H1 (cell line): ENCODE data around the gene EPHA3. TPM values are rescaled to one million over a fixed set of nuclear protein-coding genes. Genes with fewer than 3 reads are reported as not detected.

ENCODE experiments used
- CHD7 ChIP-seq: fragments of 300-600 bp; sonication (generic); IDR thresholded peaks from 2 replicates; pipeline ENCODE4 v1.7.1; 2012; ENCODE audit warnings: low read length, moderate library complexity, mild to moderate bottlenecking, inconsistent platforms; ENCODE audit not compliant: insufficient replicate concordance
- HDAC2 ChIP-seq, 2 experiments: fragments of 300-600 bp in 1 of 2; sonication (generic) in 1 of 2; IDR thresholded peaks; 2 replicates each; pipeline ENCODE4 v1.6.1; 2011 to 2012; ENCODE audit warnings: low read depth in 2 of 2, low read length in 2 of 2, mild to moderate bottlenecking in 2 of 2, moderate library complexity in 2 of 2, borderline replicate concordance in 1 of 2, inconsistent platforms in 1 of 2
- NANOG ChIP-seq: IDR thresholded peaks from 2 replicates; pipeline ENCODE4 v1.6.1; 2011; ENCODE audit warnings: low read length, low read depth, mild to moderate bottlenecking, inconsistent platforms; ENCODE audit not compliant: insufficient read depth, poor library complexity, severe bottlenecking
- RXRA ChIP-seq: IDR thresholded peaks from 2 replicates; pipeline ENCODE4 v1.6.1; 2011; ENCODE audit warnings: low read depth, mild to moderate bottlenecking, low read length, moderate library complexity; ENCODE audit not compliant: insufficient read depth
- SP1 ChIP-seq: IDR thresholded peaks from 2 replicates; pipeline ENCODE4 v1.6.1; 2011; ENCODE audit warnings: low read depth, low read length
- polyA plus RNA-seq, 7 experiments: library from polyadenylated mRNA; depleted of rRNA in 3 of 7; stranded (reverse) in 5 of 7; unstranded in 2 of 7; fragments of >200 nt in 5 of 7; fragments of 200-250 nt in 2 of 7; gene quantifications; 1 replicate in 5 of 7; 2 replicates in 1 of 7; 4 replicates in 1 of 7; pipeline versions ENCODE4 v1.2.1 to v1.2.3, GENCODE V29; 2011 to 2013; ENCODE audit warnings: missing spikeins in 2 of 7, mixed read lengths in 2 of 7
- total RNA-seq: library from RNA; stranded (reverse); fragmentation: NEBNext Ultra II Directional; extraction: Animal tissue kit (Norgen Biotek cat#: 25700); gene quantifications from 2 replicates; pipeline ENCODE4 v1.2.1, GENCODE V29; 2021

The EPHA3 gene
- total and polyA plus RNA-seq, 2 of the 8 experiments (the other 6 are each of a cell fraction or from before 2014, with no cell fraction given): 0.09 to 0.22 TPM

DNA sequence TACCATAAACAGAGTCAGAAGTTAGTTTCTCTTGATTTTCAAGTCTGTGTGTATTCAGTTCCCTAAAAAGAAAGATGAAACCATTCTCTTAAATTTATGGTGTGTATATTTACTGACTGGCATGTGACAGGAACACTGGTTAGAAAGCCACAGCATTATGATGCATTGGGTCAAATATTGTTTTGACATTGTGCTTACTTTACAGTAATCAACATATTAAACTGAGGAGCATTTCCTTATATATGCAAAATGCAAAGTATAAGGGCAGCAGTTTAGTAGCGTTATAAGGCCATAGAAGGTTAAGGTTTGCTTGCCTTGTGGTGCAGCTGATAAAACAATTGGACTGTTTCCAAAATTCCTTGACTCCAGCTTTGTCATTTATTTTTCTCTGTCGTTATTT is 72.9 kb downstream of the EPHA3 start (continued):
- TF ChIP-seq NANOG: no peak
- TF ChIP-seq CHD7: no peak
- TF ChIP-seq HDAC2 (IDR thresholded peaks at IDR 0.05; ENCODE audit: borderline replicate concordance in 1 of 2, low read depth in 2 of 2, low read length in 2 of 2): no peak
- no peak for TF ChIP-seq SP1
- TF ChIP-seq RXRA: no peak
